ENCODE data around the gene GJA3. TPM values are rescaled to one million over a fixed set of nuclear protein-coding genes. Genes with fewer than 3 reads are reported as not detected.
A peak's percentile ranks its signal among the peaks of the same experiment; 100 is the strongest.

The GJA3 gene
- polyA plus RNA-seq, 6 donors from 2014 or later = 0.13 to 0.25 (median 0.14) TPM; not detected in 3

DNA sequence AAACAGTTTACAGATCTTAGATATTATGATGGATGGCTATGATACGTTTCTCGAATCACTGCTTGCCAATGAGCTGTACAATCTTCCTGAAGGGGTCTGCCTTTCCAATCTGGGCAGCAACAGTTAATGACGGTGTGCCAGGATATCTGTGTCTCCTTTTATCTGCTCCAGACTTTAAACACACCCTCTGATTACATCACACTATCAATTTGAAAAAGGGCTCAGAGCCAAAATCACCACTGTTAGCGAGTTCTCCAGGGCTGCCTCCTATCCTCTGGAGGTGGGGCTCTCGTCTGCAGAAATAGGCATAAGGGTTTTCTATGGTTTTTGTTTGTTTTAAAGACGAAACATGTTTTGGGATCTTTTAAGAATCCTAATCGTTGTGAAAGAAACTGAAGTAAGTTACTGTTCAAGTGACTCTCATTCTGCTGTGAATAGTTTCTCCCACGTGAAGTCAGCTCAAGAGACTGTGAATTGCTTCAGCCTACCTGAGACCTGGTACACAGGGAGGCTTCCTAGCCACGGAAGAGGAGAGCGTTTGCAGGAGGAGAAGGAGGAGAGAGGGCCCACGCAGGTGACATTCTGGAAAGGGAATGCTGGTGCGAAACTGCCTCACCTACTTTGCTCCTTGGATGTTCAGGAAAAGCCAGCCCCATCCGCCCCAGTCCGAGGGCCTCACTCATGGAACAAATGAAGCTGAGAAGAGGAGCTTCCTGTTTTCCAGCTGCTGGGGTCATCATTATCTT lies 15.2 kb upstream of the GJA3 start:
- Mint-ChIP-seq H3K4me3 (no peak overlapping the region), H3K36me3 (peaks cover 0 to 7% of the 10 kb centered on the region in 2 donors), H3K27ac (no peak overlapping the region), H3K9me3 (peaks cover 0 to 2% (median 0%) of the 10 kb centered on the region in 7 donors), H3K27me3 (peaks cover 67 to 94% (median 89%) of the 10 kb centered on the region in 3 donors), H3K4me1 (peaks cover 5 to 17% (median 9%) of the 10 kb centered on the region in 3 donors)
- no peak for DNase-seq
- ATAC-seq (ENCODE audit: low read depth in 2 of 2) = no peak

DNA sequence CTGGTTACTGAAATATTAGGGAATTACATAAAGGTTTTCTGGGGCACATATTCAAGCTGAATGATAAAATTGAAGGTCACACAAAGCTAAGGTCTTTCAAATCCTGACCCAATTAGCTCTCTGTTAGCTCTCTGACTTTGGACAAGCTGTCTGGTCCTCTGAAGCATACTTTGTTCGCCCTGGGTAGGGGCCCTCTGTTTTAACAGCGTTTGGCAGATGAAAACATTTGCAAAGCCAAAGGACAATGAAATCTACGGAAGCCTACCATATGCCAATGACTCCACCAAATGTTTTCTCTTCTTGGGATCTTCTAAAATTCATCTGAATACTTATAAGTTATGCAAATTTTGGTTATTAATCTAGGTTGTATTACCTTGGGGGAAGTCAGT lies 14.5 kb upstream of the GJA3 start:
- no peak overlapping the region for H3K4me3 Mint-ChIP-seq
- H3K4me1 Mint-ChIP-seq = peaks cover 5 to 17% (median 9%) of the 10 kb centered on the region in 3 donors
- H3K27me3 Mint-ChIP-seq = peaks cover 60 to 96% (median 87%) of the 10 kb centered on the region in 3 donors
- H3K27ac Mint-ChIP-seq = no peak overlapping the region
- peaks cover 0 to 2% (median 0%) of the 10 kb centered on the region in 7 donors for H3K9me3 Mint-ChIP-seq
- no peak for DNase-seq
- no peak for ATAC-seq (ENCODE audit: low read depth in 2 of 2)
- peaks cover 0 to 7% of the 10 kb centered on the region in 2 donors for H3K36me3 Mint-ChIP-seq

GRCh38 chr13:20174656-20175405 lies 14.0 kb upstream of the GJA3 start:
- Mint-ChIP-seq H3K27ac (peak overlapping the region in 1 of 6 donors; percentile 58), H3K4me1 (peaks cover 5 to 17% (median 9%) of the 10 kb centered on the region in 3 donors), H3K4me3 (peak overlapping the region in 1 of 8 donors; percentile 31), H3K36me3 (peaks cover 0 to 7% of the 10 kb centered on the region in 2 donors), H3K9me3 (peaks cover 0 to 2% (median 0%) of the 10 kb centered on the region in 7 donors), H3K27me3 (peaks cover 54 to 96% (median 87%) of the 10 kb centered on the region in 3 donors)
- ATAC-seq (ENCODE audit: low read depth in 2 of 2) (peak; percentile 55 to 71), DNase-seq (no peak)

- H3K36me3 Mint-ChIP-seq = peaks cover 0 to 6% of the 10 kb centered on the region in 2 donors
Measured at GRCh38 chr13:20173116-20173746, 12.4 kb upstream of the GJA3 start.

DNA sequence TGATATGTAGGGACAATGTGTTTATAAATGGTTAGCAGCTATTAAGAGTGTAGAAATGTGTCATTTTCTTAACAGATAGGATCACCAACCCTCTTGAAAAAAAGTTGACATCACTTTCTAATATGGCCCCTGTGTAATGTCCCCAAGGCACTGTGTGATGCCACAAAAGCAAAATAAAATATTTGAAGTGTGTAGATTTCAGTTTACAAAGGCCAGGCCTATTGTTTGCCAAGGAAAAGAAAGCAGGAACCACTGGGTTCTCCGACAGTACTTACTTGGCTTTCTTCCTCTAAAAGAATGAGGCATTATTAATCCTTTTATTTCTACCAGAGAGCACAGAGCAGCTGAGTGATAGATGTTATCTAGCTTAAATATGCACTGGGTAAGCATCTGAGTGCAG lies 10.5 kb upstream of the GJA3 start:
- no peak for ATAC-seq (ENCODE audit: low read depth in 2 of 2)
- Mint-ChIP-seq H3K27ac (no peak overlapping the region), H3K4me1 (peaks cover 0 to 9% (median 8%) of the 10 kb centered on the region in 3 donors), H3K36me3 (no peaks in the 10 kb centered on the region), H3K4me3 (no peak overlapping the region), H3K27me3 (peaks cover 45 to 96% (median 87%) of the 10 kb centered on the region in 3 donors), H3K9me3 (peaks cover 0 to 2% (median 0%) of the 10 kb centered on the region in 7 donors)
- DNase-seq = no peak

More at GRCh38 chr13:20173116-20173746, 12.4 kb upstream of the GJA3 start:
- Mint-ChIP-seq H3K4me1 (peaks cover 5 to 17% (median 9%) of the 10 kb centered on the region in 3 donors), H3K27me3 (peaks cover 51 to 96% (median 87%) of the 10 kb centered on the region in 3 donors), H3K27ac (no peak overlapping the region), H3K9me3 (peaks cover 0 to 2% (median 0%) of the 10 kb centered on the region in 7 donors), H3K4me3 (no peak overlapping the region)
- ATAC-seq (ENCODE audit: low read depth in 2 of 2) (no peak), DNase-seq (no peak)

GRCh38 chr13:20170921-20171320 lies 10.1 kb upstream of the GJA3 start:
- ATAC-seq (ENCODE audit: low read depth in 2 of 2) (no peak), DNase-seq (no peak)
- Mint-ChIP-seq H3K4me1 (peaks cover 0 to 9% (median 8%) of the 10 kb centered on the region in 3 donors), H3K4me3 (no peak overlapping the region), H3K27ac (no peak overlapping the region), H3K36me3 (no peaks in the 10 kb centered on the region), H3K9me3 (peaks cover 0 to under 1% (median 0%) of the 10 kb centered on the region in 7 donors), H3K27me3 (peaks cover 43 to 96% (median 87%) of the 10 kb centered on the region in 3 donors)

DNA sequence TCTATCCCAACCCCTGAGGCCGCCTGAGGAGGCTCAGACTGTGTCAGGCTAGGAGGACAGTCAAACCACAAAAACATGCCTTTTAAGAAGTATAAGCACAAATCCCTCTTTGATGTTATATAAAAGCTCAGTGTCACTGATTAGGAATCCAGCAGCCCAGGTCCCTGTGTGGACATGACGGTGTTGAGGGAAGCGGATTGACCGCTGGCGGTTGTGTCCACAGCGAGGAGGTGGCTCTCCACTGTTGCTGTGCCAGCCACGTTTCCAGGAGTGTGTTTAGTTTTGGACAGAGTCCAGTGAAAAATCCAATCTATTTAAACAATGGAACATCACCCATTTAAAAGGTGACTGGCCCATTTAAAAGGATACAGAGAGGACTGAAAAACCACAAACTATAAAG lies 7.5 kb upstream of the GJA3 start:
- H3K4me1 Mint-ChIP-seq = peaks cover 0 to 3% (median 2%) of the 10 kb centered on the region in 3 donors
- H3K4me3 Mint-ChIP-seq = no peak overlapping the region
- H3K27ac Mint-ChIP-seq = no peak overlapping the region
- DNase-seq = no peak
- ATAC-seq (ENCODE audit: low read depth in 2 of 2) = no peak
- H3K9me3 Mint-ChIP-seq = no peaks in the 10 kb centered on the region
- H3K36me3 Mint-ChIP-seq = no peaks in the 10 kb centered on the region
- peaks cover 28 to 86% (median 74%) of the 10 kb centered on the region in 3 donors for H3K27me3 Mint-ChIP-seq

DNA sequence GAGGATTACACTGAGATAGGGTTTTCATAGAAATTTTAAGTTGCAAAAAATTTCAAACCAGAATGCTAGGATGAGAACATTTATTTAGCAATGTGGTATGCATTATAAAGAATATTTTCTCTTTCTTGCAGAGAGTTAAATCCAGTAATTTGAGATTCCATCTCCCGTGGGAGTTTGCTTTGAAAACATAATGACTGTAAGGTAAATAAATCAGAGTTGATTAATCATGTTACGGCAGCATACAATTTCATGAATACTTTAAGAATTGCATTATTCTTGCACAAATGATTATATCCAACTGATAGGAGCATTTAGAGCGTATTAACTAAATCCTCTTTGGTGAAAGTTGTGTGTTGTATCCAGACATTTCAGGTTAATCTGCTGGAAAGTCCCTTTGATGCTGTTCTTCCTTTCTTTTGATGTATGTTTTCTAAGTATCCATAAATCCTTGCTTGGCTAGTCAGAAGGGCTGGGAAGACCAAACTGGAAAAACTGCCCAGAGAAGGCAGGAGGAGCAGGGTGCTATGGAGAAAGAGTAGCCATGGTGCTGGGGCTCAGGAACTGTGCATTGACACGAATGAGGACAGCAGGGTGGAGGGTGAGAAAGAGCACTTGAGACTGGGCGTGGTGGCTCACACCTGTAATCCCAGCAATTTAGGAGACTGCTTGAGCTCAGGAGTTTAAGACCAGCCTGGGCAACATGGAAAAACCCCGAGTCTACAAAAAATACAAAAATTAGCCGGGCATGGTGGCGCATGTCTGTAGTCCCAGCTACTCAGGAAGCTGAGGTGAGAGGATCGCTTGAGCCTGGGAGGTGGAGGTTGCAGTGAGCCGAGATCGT lies 4.8 kb upstream of the GJA3 start:
- Mint-ChIP-seq H3K36me3 (no peaks in the 10 kb centered on the region), H3K27ac (no peak overlapping the region), H3K9me3 (no peaks in the 10 kb centered on the region), H3K4me1 (peaks cover 4 to 13% (median 7%) of the 10 kb centered on the region in 3 donors), H3K27me3 (peaks cover 23 to 62% (median 53%) of the 10 kb centered on the region in 3 donors), H3K4me3 (no peak overlapping the region)
- DNase-seq (no peak), ATAC-seq (ENCODE audit: low read depth in 2 of 2) (no peak)

DNA sequence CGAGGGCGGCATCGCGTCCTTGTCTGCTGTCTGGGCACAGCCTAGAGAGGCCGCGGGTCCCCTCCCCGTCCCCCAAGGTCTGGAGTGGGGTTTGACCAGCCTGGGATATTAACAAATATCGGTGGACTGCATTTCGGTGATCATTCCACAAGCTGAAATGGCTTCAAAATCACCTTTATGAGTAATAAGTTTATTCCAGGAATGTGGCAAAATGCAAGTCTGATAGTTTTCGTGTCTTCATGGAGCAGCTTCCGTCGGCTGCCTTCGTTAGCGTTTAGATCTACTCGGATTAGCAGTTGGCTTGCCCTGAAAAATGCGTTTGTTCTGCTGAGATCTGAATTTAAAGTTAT lies 1.1 kb upstream of the GJA3 start:
- ATAC-seq (ENCODE audit: low read depth in 2 of 2) = no peak
- DNase-seq = no peak
- Mint-ChIP-seq H3K27me3 (peaks cover 16 to 25% (median 17%) of the 10 kb centered on the region in 3 donors), H3K4me3 (peak overlapping the region; percentile 81 to 93 (median 86)), H3K36me3 (no peaks in the 10 kb centered on the region), H3K27ac (peak overlapping the region in 2 of 6 donors; percentile 75 to 83), H3K4me1 (peaks cover 4 to 21% (median 17%) of the 10 kb centered on the region in 3 donors), H3K9me3 (peaks cover 0 to 1% (median 0%) of the 10 kb centered on the region in 7 donors)

DNA sequence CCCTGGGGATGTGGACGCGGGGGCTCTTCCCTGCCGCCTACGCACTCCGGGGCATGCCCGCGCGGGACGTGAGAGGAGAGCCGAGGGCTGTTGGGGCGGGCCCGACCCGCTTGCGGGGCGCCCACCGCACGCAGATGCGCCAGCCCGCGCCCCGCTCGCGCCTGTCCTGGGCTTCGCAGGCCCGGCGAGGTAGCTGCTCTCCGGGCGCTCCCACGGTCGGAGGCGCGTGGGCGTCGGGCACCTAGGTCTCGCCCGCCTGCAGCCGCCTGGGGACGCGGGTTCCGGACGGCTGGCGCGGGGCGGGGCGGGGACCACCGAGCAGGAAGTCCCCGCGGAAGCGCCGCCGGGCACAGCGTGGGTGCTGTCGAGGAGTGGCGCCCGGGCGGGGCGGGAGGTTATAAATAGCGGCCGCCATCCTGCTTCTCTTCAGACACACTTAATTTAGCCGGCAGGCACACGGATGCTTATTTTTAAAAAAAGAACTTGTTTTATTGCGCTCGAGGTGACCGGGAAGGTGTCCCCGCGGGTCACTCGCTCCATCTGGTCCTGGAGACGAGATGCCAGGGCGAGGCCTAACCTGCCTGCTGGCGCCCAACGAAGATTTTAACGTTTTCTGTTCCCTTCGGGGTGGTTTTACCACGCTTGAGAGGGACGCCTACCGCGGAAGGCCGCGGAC lies 561 bp upstream of the GJA3 start:
- no peaks in the 10 kb centered on the region for H3K36me3 Mint-ChIP-seq
- DNase-seq = peak; percentile 80
- H3K4me1 Mint-ChIP-seq = peaks cover 4 to 21% (median 17%) of the 10 kb centered on the region in 3 donors
- H3K27ac Mint-ChIP-seq = peak overlapping the region in 4 of 6 donors; percentile 59 to 93 (median 79)
- peak; percentile 83 for ATAC-seq (ENCODE audit: low read depth in 2 of 2)
- H3K27me3 Mint-ChIP-seq = peaks cover 11 to 20% (median 12%) of the 10 kb centered on the region in 3 donors
- peak overlapping the region; percentile 81 to 93 (median 86) for H3K4me3 Mint-ChIP-seq
- H3K9me3 Mint-ChIP-seq = peaks cover 0 to 1% (median 0%) of the 10 kb centered on the region in 7 donors

DNA sequence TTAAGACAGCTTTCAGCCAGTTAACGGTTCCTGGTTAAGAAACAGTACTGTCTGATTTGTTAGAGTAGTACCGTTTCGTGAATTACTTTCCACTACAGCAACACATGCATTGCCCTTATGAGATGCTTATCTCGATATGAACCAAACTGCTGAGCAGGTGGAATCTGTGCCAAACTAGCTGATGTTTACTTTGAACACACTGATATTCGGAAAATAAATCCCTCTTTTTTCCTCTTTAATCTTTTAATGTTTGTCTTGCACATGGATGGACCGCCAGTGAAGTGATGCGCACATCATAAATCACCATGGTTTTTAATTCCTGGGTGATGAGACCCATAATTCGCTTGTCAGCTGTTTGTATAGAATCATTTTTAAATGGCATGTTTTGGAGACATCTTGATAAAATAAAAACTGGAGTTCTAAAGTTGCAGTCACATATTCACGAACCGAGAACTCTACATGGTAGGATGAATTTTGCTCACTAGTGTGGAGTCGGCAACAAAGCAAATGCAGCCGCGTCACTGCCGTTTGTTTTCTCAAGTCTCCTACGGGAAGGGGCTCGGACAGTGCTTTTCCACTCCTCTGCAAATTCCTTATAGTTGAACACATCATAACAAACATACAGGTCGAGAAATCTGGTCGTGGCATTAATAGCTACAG lies 1.1 kb downstream of the GJA3 start:
- peak overlapping the region in 1 of 6 donors; percentile 54 for H3K27ac Mint-ChIP-seq
- DNase-seq (no peak), ATAC-seq (ENCODE audit: low read depth in 2 of 2) (no peak)
- H3K36me3 Mint-ChIP-seq = no peaks in the 10 kb centered on the region
- peak overlapping the region; percentile 81 to 94 (median 88) for H3K4me3 Mint-ChIP-seq
- peaks cover 0 to 1% (median 0%) of the 10 kb centered on the region in 7 donors for H3K9me3 Mint-ChIP-seq
- H3K4me1 Mint-ChIP-seq = peaks cover 4 to 21% (median 17%) of the 10 kb centered on the region in 3 donors
- peaks cover 0 to 5% (median 0%) of the 10 kb centered on the region in 3 donors for H3K27me3 Mint-ChIP-seq

Measured in naive B cell (primary cell).